ENCODE measurements around the gene OTOP2. TPM values are rescaled to one million over a fixed set of nuclear protein-coding genes. Genes with fewer than 3 reads are reported as not detected.

Gene OTOP2
- total and polyA plus RNA-seq, 10 of the 15 experiments (the other 5 are each of a cell fraction or from before 2014, with no cell fraction given), result not detected

- TF ChIP-seq STAT1 (conservative IDR thresholded peaks at IDR 0.05) (no peak), CTCF (IDR thresholded peaks at IDR 0.05 in 2 of 3, conservative IDR thresholded peaks at IDR 0.05 in 1 of 3; ENCODE audit: control insufficient read depth in 2 of 3, extremely low read depth in 1 of 3, insufficient read depth in 1 of 3, low read depth in 3 of 3, low read length in 3 of 3) (peak; percentile 63 to 90 (median 87); a peak in 5 of 6 replicates), HDAC6 (IDR thresholded peaks at IDR 0.05; ENCODE audit: unreplicated experiment) (no peak), MXI1 (IDR thresholded peaks at IDR 0.05; ENCODE audit: low read depth, low read length) (peak; percentile 68), HDAC2 (IDR thresholded peaks at IDR 0.05) (no peak), PRDM15 (CRISPR knock-in tag; IDR thresholded peaks at IDR 0.05) (no peak), ZBED1 (IDR thresholded peaks at IDR 0.05; ENCODE audit: borderline replicate concordance) (no peak), RELA (IDR thresholded peaks at IDR 0.05; ENCODE audit: borderline replicate concordance, partially characterized antibody) (no peak), EED (IDR thresholded peaks at IDR 0.05; ENCODE audit: low read depth) (no peak), BHLHE40 (IDR thresholded peaks at IDR 0.05; ENCODE audit: borderline replicate concordance in 1 of 2, low read depth in 2 of 2, low read length in 1 of 2) (peak; percentile 98 to 99), IKZF1 (conservative IDR thresholded peaks at IDR 0.05) (0 out of 2 replicates have a peak, but pooled peaks have one; percentile 18), MYC (IDR thresholded peaks at IDR 0.05; ENCODE audit: insufficient read depth, insufficient read length, insufficient replicate concordance, low read length, severe bottlenecking) (peak; percentile 72), POLR2AphosphoS2 (IDR thresholded peaks at IDR 0.05; ENCODE audit: low read depth, low read length) (no peak), NFIC (IDR thresholded peaks at IDR 0.05; ENCODE audit: low read depth, low read length) (no peak), SREBF2 (IDR thresholded peaks at IDR 0.05; ENCODE audit: low read length) (no peak), SREBF1 (IDR thresholded peaks at IDR 0.05; ENCODE audit: low read length) (no peak), CHD1 (IDR thresholded peaks at IDR 0.05; ENCODE audit: low read depth, low read length) (no peak), YBX1 (IDR thresholded peaks at IDR 0.05) (no peak), SIX5 (IDR thresholded peaks at IDR 0.05; ENCODE audit: low read depth, low read length, severe bottlenecking) (no peak), PAX8 (IDR thresholded peaks at IDR 0.05) (no peak), NBN (IDR thresholded peaks at IDR 0.05) (no peak), NFYA (IDR thresholded peaks at IDR 0.05; ENCODE audit: borderline replicate concordance, low read depth, low read length) (no peak), PBX3 (IDR thresholded peaks at IDR 0.05; ENCODE audit: insufficient replicate concordance, low read depth, low read length) (no peak), EZH2 (IDR thresholded peaks at IDR 0.05; ENCODE audit: borderline replicate concordance, control insufficient read depth, low read depth, low read length) (no peak), GABPA (IDR thresholded peaks at IDR 0.05; ENCODE audit: low read depth) (no peak)
These were observed 36.7 kb downstream of the OTOP2 start (continued) for GRCh38 chr17:74960570-74961342.

Data from GM12878 (cell line).